Activated CD4-positive, alpha-beta T cell treated with anti-CD3 and anti-CD28 coated beads, Interleukin-2, Interleukin-4, amounts not matched to agents 100 ng/mL and 50 ng/mL, durations not matched to agents 16 hours and 8 hours (primary cell): Measurements from ENCODE around the gene TMPRSS13.
"Not testable (repeated sequence)": the region's sequence is repeated elsewhere in the genome, so short reads cannot be mapped to it uniquely, and the experiment has no call there.

Experiments used
- DNase-seq: peaks from one replicate; pipeline ENCODE4 v3.0.0-alpha.2; 2020; ENCODE audit warnings: low spot score

Gene TMPRSS13

DNA sequence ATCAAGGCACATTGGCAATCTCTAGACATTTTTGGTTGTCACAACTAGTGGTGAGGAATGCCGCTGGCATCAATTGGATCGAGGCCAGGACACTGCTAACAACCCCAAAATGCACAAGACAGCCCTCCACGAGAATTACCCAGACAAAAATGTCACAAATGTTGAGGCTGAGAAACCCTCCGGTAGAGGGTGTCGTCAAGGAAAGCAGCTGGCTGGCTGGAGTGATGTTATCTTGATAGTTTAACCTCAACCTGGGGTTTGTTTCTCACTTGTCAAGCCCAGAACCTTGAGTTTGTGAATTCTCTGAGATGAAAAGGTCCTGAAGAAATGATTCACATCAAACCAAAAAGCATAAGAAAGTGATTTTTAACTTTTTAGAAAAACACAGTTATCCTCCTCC lies 21.1 kb upstream of the TMPRSS13 start:
- peak; percentile 72 for DNase-seq

DNA sequence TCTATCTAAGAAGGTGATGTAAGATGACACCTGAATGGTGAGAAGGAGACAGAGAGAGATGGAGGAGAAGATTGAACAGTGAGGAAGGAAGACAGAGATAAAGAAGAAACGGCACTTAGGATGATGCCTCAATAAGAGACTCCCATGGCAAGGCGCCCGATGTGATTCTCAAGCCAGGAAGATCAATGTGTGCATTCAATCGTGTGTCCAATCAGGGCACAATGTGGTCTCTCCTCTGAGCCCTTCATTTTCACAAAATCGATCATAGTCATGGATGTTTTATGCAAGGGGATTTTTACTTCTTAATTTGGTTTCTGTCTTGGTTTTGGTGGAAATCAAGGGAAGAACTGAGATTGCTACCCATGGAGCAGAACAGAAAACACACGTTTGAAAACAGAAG lies 19.9 kb upstream of the TMPRSS13 start:
- DNase-seq: no peak

DNA sequence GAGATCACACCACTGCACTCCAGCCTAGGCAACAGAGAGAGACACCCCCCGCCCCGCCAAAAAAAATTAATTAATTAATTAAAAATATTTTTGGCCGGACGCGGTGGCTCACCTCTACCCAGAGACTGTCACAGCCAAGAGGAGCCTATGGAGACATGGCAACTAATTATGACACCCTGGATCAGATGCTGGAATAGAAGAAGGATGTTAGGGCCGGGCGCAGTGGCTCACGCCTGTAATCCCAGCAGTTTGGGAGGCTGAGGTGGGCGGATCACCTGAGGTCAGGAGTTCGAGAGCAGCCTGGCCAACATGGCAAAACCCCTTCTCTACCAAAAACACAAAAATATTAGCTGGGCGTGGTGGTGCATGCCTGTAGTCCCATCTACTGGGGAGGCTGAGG lies 19.3 kb upstream of the TMPRSS13 start:
- not testable (repeated sequence) for DNase-seq

DNA sequence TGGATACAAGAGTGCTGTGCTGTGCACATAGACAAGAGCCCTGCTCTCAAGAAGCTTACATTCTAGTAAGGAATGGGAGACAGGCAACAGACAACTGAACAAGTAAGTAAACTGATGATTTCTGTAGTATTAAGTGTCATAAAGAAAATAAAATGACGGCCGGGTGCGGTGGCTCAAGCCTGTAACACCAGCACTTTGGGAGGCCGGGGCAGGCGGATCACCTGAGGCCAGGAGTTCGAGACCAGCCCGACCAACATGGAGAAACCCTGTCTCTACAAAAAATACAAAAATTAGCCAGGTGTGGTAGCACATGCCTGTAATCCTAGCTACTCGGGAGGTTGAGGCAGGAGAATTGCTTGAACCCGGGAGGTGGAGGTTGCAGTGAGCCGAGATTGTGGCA lies 18.5 kb upstream of the TMPRSS13 start:
- DNase-seq: not testable (repeated sequence)

DNA sequence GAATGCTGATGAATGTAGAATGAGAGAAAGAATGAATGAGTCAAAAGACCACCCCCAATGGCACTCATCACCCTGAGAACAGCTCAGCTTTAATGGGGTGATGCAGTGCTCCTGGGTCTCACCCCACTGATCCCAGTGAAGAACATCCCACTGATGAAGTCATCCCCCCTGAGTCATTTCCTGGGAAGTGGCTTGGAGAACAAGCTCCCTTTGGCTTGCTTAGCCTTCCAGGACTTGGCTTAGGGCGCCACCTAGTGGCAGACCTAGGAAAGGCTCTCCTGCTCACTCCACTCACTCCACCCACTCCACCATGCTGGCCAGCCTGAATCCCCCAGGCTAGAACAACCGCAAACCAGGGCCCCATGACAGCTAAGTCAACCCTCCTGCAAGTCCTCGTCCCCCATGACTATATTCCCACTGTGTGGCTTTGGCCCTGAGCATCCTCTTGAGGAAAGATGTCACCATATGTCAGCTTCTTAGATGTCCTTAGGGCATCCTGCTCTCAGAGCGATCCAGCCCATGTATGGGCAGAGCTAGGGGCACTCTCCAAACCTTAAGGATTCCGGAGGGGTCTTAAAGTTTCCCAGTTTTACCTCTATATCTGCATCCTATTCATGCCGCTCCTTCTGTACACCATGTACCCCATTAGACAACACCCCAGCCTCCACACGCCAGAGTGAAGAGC lies 17.8 kb upstream of the TMPRSS13 start:
- peak; percentile 86 for DNase-seq

DNA sequence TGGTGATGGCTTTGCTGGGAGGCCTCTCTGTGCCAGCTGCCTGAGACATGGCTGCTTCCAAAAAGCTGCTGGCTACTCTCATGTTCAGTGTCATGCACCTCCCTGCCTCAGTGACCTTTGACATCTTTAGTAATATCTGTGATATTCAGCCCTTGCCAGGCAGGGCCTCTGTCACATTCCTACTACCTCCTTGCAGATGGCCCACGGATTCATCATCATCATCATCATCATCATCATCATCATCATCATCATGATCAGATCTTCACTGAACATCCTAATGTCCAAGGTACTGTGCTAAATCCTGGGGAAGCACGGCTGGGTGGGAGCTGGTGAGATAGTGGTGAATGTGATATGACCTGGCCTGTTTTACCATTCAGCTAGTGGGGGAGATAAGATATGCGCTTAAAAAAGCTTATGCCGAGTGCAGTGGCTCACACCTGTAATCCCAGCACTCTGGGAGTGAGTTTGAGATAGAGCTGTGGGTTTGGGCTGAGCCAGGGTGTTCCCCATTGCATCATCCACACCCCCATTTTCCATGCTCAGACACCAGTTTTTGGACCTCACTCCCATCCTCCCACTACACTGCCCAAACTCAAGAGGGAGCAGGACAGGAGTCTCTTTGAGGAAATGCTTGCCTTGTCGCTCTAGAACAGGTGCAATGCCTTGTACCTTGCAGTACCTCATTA lies 17.1 kb upstream of the TMPRSS13 start:
- DNase-seq: no peak

DNA sequence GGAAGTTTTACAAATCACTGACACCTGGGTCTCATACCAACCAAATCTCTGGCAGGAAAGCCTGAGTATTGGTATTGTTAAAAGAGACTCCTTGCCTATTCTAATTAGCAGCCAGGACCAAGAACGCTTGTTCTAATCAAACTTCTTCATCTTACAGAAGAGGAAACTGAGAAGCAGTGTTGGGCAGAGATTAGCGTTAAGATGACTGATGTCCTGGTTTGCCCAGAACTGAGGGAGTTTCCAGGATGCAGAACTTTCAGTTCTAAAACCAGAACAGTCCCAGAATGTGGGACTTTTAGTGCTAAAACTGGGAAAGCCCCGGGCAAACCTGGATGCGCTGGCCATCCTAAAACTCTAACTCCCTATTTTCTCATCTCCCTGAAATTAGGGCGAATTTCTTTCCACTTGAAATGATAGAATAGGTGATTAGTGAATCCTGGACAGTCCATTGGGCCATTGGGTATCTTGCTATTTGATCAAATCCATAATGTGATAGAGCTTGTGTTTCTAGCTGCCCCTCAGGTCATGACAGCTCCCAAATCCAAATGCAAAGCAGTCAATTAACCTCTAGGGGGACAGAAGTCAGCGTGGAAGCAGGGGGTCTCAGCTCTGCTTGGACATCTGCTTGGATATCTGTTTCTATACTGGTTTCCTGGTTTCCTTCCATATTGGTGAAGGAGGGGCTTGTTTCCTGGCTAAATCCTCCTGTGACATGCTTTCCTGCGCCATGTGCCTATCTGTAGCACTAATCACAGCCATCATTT lies 16.0 kb upstream of the TMPRSS13 start:
- peak; percentile 14 for DNase-seq

DNA sequence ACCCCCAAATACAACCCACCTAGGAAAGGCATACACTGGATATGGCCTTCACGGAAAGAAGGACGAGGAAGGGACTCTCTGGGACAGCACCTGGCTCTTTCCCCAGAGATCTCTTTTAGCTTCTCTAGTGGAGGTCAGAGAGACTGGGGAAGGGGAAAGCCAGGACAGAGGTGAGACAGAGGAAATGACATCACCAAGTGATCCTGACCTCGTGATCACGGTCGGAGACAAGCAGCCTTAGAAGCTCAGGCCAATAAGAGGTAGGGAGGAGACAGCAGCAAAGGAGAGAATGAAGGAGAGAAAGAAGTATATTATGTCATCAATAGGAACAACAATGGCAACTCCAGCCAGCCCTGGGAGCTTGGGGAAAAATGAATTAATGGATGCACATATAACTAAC lies 15.4 kb upstream of the TMPRSS13 start:
- no peak for DNase-seq

DNA sequence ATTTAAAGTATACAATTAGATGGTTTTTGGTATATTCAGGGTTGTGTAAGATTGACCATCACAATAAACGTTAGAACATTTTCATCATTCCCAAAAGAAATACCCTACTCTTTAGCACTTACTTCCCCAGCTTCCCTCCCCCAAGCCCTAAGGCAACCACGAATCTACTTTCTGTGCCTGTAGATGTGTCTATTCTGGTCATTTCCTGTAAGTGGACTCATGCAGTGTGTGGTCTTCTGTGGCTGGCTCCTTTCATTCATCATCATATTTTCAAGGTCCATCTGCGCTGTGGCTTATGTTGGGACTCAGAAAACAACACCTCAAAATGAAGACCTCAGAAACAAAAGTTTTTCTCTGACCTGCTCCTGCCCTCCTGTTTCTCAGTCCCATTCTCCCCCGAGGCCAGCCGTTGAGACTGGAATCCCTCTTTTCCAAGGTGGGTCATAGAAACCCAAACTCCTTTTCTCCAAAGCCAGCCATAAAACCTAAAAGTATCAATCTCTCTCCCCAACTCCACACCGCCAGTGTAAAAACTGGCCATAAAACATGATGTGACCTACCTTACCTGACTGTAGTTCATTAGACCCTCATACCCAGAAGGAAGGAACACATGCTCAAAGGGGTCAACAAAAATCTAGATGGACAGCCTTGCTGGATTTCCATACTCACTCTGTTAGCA lies 12.9 kb upstream of the TMPRSS13 start:
- DNase-seq: no peak

DNA sequence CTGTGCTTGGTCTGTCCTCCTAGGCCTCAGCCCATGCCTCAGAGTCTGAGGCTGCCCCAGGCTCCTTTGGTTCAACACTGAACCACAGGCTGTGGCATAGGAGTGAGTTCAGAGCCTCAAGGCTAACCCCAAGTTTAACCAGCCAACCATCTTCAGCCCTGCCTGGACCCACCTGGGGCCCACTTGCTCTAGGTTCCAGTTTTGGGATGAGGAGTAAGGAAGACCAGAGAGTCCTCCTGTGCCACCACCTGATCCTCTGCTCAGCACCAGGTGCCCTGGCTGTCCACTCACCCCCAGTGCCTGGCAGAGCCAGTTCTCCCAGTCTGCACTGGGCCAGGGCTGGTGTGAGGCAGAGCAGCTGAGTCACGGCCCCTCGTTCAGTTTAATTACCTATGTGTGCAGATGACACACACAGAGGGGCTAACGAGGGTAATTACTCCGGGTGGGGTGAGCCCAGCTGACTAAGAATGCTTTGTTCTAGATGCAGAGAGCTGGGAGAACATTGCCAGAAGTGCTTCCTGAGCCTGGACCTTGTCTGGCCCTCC lies 12.0 kb upstream of the TMPRSS13 start:
- no peak for DNase-seq

DNA sequence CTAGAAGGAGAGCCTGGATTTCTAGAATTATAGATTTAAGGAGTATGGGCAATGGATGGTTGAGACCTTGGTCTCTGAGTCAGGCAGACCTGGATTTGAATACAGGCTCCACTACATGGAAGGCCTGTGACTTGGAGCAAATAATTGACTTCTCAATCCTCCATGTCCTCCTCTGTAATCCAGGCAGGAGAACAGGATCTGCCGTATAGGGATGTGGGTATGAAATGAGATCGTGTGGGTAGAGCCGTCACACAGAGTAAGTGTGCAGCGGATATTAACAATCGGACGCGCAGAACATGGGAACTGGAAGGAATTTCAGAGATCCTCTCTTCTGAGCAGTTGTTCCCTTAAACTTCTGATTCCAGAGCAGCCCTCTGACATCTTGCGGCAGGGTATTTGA lies 11.5 kb upstream of the TMPRSS13 start:
- no peak for DNase-seq

DNA sequence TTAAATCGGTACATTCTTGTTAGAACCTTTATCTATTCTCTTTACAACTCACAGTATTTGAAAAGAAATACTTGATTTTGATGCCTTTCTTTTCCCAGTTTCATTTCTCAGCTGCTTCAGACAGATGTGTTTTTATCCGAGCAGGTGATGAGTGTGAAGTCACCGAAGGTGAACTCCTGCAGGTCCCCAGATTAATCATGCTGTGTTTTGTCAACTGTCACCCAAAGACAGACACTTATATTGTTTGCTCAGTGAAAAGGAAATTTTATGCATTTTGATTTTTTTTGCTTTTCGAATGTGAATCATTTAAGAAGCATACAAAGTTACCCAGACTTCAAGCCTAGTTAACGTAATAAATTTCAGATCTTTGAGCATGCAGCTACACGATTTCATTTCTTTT lies 7.8 kb upstream of the TMPRSS13 start:
- no peak for DNase-seq

DNA sequence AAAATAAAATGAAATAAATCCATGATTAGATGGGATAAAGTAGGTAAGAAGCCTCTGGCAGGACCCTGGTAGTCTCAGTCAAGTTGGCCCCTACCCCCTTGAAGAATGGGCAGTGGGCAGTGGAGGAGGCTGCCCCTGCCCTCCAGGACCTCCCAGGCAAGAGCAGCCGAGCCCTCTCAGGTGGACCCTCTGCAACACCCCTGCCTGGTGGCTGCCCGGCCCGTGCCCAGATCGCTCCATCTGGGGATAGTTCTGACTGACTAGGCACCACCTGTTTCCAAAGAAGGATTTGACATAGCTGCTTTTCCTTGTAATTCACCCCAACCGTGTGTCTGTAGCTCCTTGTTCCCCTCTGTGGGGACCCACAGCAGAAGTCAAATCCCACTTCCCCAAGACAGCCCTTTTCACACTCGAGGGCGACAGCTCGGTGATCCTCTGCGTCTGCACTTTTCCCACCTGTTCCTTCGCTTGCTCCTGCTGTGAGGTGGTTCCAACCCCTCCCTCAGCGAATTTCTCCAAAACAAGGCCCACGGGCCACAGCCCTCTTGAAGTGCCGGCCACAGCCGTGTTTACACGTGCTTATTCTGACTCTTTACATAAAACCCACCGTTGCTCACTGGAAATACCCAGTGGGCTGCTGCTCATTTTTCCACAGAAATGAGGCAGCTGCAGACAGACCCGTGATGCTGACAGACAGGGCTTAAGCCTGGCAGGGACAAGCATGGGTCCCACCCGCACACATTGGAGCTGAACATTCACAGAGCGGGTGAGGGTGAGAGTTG lies 5.5 kb upstream of the TMPRSS13 start:
- DNase-seq: no peak

DNA sequence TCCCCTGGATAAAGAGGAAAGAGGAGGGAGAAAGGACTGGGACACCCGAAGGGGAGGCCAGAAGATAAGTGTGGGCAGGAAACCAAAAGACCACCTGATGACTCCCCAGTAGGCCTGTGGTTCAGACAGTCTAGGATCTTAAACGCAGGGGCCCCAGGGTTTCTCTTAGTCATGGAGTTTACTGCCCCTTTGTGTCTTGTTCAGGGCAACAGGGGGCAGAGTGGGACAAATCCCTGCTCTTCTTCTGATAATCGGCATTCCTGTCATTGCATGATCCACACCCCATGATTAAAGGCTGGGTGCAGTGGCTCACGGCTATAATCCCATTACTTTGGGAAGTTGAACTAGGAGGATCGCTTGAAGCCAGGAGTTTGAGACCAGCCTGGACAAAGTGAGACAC lies 4.7 kb upstream of the TMPRSS13 start:
- DNase-seq: no peak

DNA sequence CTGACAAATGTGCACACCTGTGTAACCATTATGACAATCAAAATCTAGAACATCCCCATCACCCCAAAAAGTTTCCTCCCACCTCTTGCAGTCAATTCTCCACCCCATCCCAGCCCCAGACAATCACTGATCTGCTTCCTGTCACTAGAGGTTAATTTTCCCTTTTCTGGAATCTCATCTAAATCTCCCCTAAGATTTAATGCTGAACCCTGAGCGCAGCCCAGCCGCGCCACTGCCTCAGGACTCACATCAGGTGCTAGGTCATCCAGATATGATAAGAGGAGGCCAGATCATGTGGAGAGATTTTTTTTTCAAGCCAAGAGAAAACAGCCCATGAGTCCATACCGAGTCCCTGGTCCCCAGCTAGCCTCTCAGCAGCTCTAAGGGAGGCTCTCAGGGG lies 4.3 kb upstream of the TMPRSS13 start:
- no peak for DNase-seq

DNA sequence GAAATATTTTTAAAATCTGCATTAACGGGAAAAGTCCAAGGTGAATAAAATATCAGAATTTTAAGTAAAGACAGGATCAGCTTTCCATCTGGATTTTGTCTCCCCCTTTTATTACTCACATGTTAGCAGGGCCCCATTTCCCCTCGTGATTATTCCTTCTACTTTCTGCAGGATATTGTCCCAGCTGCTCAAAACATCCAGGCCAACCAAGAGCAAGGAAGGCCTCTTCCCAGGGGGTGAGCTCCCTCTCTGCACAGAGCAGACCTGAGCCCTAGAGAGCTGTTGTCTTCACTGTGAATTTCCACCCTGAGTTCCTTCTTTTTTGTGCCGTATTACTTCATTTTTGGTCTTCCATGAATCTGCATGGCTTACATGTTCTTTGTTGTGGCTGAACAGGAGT lies 3.7 kb upstream of the TMPRSS13 start:
- DNase-seq: no peak

DNA sequence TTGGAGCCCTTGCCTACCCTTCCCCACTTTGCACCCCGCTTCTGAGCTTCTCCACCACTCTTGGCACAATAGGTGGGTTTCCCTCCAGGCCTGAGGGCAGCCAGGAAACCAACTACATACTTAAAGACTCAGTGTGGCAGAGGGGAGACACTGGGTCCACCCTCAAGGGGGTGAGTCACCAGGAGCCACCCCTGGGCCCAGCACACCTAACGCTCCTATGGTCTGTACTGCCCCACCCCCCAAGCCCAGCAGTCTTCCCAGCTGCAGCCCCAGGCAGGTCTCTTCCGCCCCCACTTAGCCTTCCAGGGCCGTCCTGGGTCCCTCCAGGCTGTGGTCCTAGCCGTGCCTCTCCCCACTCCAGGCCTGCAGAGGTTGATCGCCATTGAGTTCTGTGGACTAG lies 3.2 kb upstream of the TMPRSS13 start:
- DNase-seq: no peak

DNA sequence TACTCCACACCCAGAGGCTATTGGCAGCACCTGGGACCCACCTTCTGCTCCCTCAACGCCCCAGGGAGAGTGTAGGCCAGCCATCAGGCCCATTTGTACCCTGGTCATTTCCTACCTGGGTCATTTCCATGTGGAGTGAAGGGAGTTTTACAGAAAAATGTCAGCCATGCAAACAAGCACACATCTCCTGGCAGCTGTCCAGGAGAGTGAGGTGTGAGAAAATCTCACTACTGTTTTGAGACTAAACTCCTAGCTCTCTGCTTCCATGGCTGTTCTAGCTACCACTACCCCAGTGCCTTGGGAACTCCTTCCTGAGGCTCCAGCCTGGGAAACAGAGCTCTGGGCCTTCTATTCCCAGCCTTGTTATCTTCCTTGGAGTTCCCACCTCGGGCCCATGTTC lies 2.8 kb upstream of the TMPRSS13 start:
- peak; percentile 37 for DNase-seq

DNA sequence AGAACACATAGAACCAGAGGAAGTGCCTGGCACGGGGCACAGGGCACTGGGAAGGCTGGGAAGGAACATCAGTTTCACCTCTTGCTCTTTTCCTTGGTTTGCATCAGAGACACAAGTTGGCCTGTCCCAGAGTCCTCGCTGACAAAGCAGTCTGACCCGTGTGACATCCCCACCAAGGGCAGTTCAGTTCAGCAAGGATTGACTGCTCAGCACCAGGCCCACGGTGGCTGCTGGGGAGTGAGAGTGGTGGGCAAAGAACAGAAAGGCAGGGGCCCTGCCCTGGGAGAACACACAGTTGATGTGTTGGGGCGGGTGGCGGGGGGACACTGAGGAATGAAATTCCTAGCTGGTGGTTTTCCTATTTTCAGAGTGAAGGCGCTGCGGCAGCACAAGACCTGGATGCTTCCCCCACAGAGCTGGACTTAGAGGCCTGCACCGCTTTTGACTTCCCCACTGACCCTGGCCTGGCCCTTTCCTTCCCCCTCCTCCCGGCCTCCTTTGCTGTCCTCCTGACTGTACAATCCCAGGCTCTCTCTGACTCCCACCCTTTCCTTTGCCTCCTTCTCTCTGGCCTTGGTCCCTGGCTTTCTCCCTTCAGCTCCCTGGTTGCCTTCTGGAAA lies 2.2 kb upstream of the TMPRSS13 start:
- DNase-seq: no peak

DNA sequence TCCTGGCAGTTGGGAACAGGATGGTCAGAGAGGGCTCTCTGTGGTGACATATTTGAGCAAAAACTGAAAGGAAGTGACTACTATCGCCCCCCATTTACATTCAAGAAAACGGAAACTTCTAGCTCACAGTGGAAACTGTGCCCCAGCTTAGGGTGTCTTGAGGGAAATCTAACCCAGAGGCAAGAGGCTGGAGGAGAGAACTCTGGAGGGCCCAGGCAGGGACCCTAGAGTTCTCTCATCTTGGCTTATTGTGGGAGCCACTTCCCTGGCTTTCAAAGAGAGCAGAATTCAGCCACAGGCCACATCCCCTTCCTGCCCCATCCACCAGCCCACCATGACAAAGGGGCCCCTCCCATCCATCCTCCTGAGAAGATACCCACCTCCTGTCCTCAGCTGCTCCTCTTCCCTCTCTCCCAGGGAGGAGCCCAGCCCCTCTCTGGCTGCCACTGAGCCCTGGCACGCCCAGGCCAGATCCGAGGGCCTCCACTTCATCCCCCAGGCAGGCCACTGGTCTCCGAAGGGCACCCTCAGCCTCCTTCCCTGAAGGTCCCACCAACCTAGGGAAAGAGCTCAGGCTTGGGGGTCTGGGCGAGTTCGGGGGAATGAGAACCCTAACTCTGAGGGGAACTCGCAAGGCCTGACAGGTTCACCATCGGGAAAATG lies 1.6 kb upstream of the TMPRSS13 start:
- DNase-seq: peak; percentile 21
